NCI-H345 (cell line): ENCODE data around the gene SMIM1.
A peak's percentile ranks its signal among the peaks of the same experiment; 100 is the strongest.
"Not testable (repeated sequence)": the region's sequence is repeated elsewhere in the genome, so short reads cannot be mapped to it uniquely, and the experiment has no call there.

Experiments used
- DNase-seq: peaks from one replicate; lab custom pipeline; 2025; lab: John Stamatoyannopoulos, UW

SMIM1 gene

GRCh38 chr1:3796215-3797061, 23.9 kb downstream of the SMIM1 start, which contains the start of gene LRRC47:
LRRC47 (minus strand) TSS chr1:3796498; CDS start chr1:3796476, 22 bp downstream.
- DNase-seq, result peak; percentile 93

GRCh38 chr1:3799976-3800685, 27.6 kb downstream of the SMIM1 start:
- DNase-seq, result no peak

GRCh38 chr1:3800795-3801194, 28.2 kb downstream of the SMIM1 start:
- not testable (repeated sequence) for DNase-seq

- no peak for DNase-seq
Observed at GRCh38 chr1:3803905-3804626, 31.5 kb downstream of the SMIM1 start.

GRCh38 chr1:3804627-3804944, 32.0 kb downstream of the SMIM1 start:
- DNase-seq, result not testable (repeated sequence)

GRCh38 chr1:3805038-3805437, 32.5 kb downstream of the SMIM1 start:
- DNase-seq, result no peak

- DNase-seq, result no peak
Observed at GRCh38 chr1:3807769-3808168, 35.2 kb downstream of the SMIM1 start.

GRCh38 chr1:3809680-3810079, 37.1 kb downstream of the SMIM1 start:
- DNase-seq, result no peak

- not testable (repeated sequence) for DNase-seq
Observed at GRCh38 chr1:3810149-3810761, 37.7 kb downstream of the SMIM1 start.

GRCh38 chr1:3811595-3811911, 39.0 kb downstream of the SMIM1 start:
- no peak for DNase-seq

GRCh38 chr1:3814065-3814464, 41.5 kb downstream of the SMIM1 start:
- no peak for DNase-seq

- no peak for DNase-seq
Observed at GRCh38 chr1:3814771-3815561, 42.4 kb downstream of the SMIM1 start.

GRCh38 chr1:3816331-3817137, 44.0 kb downstream of the SMIM1 start:
- no peak for DNase-seq

- DNase-seq, result no peak
Observed at GRCh38 chr1:3817138-3817740, 44.7 kb downstream of the SMIM1 start.

- DNase-seq, result no peak
Observed at GRCh38 chr1:3817821-3818597, 45.5 kb downstream of the SMIM1 start.

GRCh38 chr1:3819771-3820200, 47.2 kb downstream of the SMIM1 start:
- peak; percentile 3 for DNase-seq

GRCh38 chr1:3820316-3820715, 47.8 kb downstream of the SMIM1 start:
- no peak for DNase-seq

- DNase-seq, result peak; percentile 6
Observed at GRCh38 chr1:3821004-3821403, 48.5 kb downstream of the SMIM1 start.

GRCh38 chr1:3821447-3821846, 48.9 kb downstream of the SMIM1 start:
- no peak for DNase-seq
